HG02763 (cell line): ENCODE measurements around the gene DNAAF8.

Experiments used
- ATAC-seq: cut with Tn5 transposase; IDR thresholded peaks from one replicate; pipeline ENCODE4 v1.9.1; 2021; ENCODE audit warnings: mild to moderate bottlenecking, moderate library complexity; ENCODE audit not compliant: unreplicated experiment

DNAAF8 gene

DNA sequence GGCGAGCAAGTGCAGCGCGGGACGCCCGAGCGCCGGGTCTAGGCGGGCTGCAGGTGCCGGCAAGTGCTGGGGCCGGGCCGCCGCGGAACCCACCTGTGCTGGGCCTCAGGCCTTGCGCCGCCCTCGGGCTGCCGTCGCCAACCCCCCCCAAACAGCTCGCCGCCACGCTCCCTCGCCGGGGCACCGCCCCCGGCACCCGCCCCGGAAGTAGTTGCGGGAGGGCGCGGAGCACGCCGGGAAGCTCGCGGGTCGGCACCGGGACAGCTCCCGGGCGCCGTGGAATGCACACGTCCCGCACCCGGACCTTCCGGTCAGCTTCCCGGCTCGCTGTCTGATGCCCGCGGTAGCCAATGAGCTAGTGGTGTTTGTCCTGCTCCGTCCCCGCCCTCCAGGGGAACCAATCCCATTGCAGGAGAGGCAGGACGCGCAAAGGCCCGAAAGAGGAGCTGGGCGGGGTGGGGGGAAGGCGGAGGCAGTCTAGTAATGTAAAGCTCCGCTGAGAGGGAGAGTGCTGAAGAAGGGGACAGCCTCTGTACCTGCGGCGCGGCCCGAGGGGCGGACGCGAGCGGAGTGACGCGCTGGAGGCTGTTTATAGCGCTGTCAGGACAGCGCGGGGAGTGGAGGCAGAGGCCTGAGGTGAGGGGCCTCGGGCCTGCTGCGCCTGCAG is at the start of gene DNAAF8, which contains the start of gene ANKS3:
Gene DNAAF8 (plus strand): TSS at position 475 of the 667 bp plus-strand sequence. CDS start 1,978 bp downstream, outside the sequence.
Gene ANKS3 (minus strand): TSS at position 209 of the 667 bp plus-strand sequence. CDS start 4,122 bp downstream, outside the sequence.
- ATAC-seq: peak; percentile 76

DNA sequence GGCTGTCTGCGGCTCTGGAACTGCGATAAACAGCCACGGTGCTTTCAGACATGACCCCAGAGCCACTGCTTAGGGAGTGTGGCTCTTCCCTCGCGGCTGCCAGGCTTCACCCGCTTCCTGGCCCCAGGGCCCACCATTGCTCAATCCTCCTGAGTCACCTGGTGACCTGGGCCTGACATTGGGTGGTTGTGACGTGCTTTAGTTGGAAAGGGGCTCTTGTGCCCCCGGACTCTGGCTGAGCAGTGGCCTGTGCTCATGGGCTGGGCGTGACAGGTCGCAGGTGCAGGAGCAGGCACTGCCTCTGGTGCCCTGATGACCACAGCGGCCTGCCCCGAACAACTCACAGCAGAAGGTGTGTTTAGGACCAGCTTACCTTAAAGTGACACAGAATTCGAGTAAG is 49.6 kb upstream of the DNAAF8 start:
- ATAC-seq: no peak

DNA sequence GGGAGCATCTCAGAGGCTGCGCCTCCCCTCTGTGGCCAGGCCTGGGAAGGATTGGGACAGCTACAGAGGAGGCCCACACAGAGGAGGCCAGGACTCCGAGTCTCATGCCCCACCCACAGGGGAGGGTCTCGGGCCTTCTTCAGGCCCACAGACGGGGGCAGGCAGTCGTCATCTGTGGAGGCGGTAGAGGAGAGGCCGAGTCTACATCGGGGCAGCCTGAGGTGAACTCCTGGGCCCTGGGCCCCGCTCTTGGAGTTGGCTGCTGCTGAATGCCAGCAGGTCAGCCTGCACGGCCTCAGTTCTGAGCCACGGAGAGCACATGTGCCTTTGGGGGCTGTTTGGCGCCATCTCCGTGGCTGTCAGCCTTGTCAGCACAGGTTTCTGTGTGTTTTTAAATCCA is 49.0 kb upstream of the DNAAF8 start:
- no peak for ATAC-seq

GRCh38 chr16:4685776-4686496 is 48.4 kb upstream of the DNAAF8 start:
- ATAC-seq: no peak

GRCh38 chr16:4686497-4687210 is 47.7 kb upstream of the DNAAF8 start:
- ATAC-seq: no peak

- no peak for ATAC-seq
These were observed 46.9 kb upstream of the DNAAF8 start for GRCh38 chr16:4687416-4687815.

DNA sequence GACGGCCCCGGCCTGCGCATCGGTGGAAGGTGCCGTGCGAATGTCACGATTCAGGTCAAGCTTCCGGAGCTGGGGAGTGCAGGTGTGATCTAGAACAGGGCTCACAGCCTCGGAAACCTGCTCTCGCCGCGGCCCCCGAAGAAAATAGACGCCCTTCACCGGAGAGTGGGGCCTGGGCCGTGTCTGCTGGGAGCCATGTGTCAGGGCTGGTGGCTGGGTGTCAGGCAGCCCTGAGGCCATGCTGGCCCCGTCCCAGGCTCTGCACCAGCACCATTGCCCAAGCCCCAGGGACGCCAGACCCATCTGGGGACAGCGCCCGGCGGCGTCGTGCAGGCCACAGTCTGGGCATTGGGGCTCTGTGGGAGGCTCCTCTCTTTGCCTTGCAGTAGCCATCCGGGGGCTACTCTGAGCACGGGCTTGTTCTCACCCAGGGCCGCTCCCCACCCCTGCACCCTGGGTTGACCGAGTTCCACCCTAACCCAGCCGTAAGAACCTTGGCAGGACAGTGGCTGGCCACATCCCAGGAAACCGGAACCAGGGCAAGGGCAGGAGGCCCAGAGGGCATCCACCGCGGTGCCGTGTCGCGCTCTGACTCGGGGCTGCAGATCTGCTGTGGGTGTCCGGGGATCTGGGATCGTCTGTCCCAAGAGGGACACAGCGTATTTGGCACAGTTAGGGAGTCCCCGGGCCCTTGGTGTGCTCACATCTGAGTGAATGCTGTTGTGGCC is 46.2 kb upstream of the DNAAF8 start:
- ATAC-seq: no peak

- ATAC-seq: no peak
These were observed 45.7 kb upstream of the DNAAF8 start for GRCh38 chr16:4688674-4689045.

- ATAC-seq: no peak
These were observed 45.2 kb upstream of the DNAAF8 start for GRCh38 chr16:4689091-4689671.

GRCh38 chr16:4689864-4690704 is 44.3 kb upstream of the DNAAF8 start:
- no peak for ATAC-seq

DNA sequence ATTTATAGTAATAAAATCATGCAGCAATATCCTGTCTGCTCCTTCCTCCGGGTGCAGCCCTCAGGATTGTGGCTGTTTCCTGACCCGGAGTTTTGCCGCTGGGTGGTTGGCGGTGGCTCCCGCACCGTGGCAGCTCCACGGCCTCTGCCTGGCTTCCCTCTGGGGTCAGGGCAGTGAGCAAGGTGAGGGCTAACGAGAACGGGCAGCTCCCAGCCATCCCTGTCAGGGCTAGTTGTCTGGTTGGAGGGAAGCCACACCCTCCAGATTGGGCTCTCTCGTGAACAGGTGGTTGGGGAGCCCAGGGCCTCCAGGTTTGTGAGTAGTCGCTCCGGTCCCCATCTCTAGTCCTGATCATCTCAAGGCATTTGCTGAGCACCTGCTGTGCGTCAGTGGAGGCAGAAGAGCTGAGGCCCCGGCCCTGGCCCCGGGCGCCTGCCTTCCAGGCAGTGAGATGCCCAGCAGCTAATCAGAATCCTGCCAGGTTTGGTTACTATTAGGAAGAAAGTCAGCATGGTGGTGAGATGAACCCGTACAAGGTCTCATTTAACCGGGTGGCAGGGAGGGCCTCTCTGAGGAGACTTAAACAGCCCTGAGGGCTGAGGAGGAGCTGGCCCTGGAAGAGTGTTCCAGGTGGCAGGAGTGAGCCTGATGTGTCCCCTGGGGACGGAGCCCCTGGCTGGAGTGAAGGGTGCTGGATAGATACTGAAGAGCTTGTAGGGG is 43.2 kb upstream of the DNAAF8 start:
- no peak for ATAC-seq

DNA sequence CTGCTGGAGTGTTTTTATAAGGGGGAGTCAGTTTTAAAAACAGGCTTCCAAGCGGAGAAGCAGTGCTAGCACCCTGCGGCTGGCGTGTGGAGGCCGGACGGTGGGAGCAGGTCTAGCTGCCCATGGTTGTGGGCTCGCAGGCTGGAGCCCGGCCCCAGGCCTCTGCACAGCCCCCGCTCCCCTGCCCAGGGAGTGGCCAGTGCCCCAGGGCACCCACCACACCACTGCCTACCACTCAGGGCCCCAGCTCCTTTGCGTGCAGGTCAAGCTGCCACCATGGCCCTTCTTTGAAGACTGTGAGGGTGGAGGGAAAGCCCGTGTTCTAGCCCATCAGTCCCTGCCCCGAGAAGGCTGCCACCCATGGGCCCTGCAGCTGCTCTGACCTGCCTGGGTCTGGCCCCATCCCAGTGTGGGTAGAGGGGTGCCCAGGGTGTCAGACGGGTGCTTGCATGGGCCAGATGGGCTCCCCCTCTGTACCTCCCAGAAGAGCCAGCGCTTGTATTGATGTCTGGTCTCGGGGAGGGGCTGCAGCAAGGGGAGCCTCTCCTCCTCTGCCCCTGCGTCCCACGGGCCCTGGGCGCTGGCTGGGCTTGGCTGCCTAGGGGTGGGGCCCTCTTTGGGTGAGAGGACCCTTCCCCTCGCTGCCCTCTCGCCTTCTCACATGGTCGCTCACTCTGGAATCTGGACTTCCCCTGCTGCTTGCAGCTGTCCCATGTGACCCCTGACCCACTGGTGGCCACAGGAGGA is 42.5 kb upstream of the DNAAF8 start:
- no peak for ATAC-seq

- peak; percentile 4 for ATAC-seq
These were observed 41.7 kb upstream of the DNAAF8 start for GRCh38 chr16:4692460-4693295.

DNA sequence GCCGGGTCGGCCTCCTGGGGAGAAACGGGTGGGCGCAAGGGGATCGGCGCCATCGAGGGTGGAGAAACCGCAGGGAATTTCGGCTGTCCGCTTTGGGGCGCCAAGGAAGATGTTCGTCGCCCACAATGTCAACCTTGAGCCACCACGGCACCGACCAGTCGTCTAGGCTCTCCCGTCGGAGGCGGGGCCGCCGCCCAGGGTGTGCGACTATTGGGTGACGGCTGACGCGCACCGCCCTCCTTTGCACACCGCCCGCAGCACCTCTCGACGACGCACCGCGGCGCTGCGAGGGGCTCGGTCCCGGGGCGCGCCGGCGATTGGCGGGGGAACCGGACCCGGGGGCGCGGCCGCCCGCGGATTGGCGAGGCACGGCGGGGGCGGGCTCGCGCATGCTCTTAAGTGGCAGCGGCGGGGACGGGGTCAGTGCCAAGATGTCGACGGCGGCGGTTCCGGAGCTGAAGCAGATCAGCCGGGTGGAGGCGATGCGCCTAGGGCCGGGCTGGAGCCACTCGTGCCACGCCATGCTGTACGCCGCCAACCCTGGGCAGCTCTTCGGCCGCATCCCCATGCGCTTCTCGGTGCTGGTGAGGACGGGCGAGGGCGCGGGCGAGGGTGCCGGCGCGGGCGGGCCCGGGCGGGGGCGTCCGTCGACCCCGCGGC is 40.9 kb upstream of the DNAAF8 start, which contains the start of gene NUDT16L1:
Gene NUDT16L1 (plus strand): TSS at position 267 of the 660 bp plus-strand sequence. CDS start 165 bp downstream, at position 432.
- peak; percentile 95 for ATAC-seq

DNA sequence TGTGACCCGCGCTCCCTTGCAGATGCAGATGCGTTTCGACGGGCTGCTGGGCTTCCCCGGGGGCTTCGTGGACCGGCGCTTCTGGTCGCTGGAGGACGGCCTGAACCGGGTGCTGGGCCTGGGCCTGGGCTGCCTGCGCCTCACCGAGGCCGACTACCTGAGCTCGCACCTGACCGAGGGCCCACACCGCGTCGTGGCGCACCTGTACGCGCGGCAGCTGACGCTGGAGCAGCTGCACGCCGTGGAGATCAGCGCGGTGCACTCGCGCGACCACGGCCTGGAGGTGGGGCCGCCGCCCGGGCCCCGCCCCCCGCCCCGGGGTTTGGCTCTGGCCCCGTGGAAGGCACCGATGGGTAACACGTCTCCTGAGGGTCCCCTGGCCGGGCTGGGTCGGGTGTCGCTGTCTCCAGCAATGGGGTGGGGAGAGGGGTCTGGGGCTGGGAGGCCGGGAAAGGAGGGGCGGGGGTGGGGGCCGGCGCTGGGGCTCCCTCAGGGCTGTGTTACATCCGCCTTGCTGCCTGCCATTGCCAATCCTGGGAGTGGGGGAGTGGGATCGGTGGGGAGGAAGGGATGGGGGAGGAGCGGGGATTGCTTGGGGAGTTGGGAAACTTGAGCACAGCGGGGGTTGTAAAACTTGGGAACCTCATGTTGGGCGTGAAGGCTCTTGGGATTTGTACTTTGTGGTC is 40.2 kb upstream of the DNAAF8 start:
- no peak for ATAC-seq
